ENCODE results near the gene ATPAF1.

The ATPAF1 gene

GRCh38 chr1:46615735-46616134, 52.4 kb downstream of the ATPAF1 start:
- DNase-seq (ENCODE audit: low read depth), result no peak

GRCh38 chr1:46615088-46615487, 53.1 kb downstream of the ATPAF1 start:
- no peak for DNase-seq (ENCODE audit: low read depth)

- no peak for DNase-seq (ENCODE audit: low read depth)
These were observed 53.6 kb downstream of the ATPAF1 start for GRCh38 chr1:46614604-46614984.

GRCh38 chr1:46613661-46614603, 54.2 kb downstream of the ATPAF1 start:
- no peak for DNase-seq (ENCODE audit: low read depth)

- DNase-seq (ENCODE audit: low read depth), result no peak
These were observed 55.1 kb downstream of the ATPAF1 start for GRCh38 chr1:46612937-46613660.

GRCh38 chr1:46611691-46612221, 56.4 kb downstream of the ATPAF1 start:
- no peak for DNase-seq (ENCODE audit: low read depth)

- no peak for DNase-seq (ENCODE audit: low read depth)
These were observed 60.6 kb downstream of the ATPAF1 start for GRCh38 chr1:46607345-46608130.

GRCh38 chr1:46606255-46606965, 61.8 kb downstream of the ATPAF1 start:
- no peak for DNase-seq (ENCODE audit: low read depth)

- DNase-seq (ENCODE audit: low read depth), result no peak
These were observed 62.9 kb downstream of the ATPAF1 start for GRCh38 chr1:46605232-46605631.

GRCh38 chr1:46603858-46604549, 64.2 kb downstream of the ATPAF1 start, which contains the start of gene MKNK1:
Gene MKNK1, minus strand, starts transcription at chr1:46604268. Its CDS starts 20,941 bp downstream, at chr1:46583327.
- DNase-seq (ENCODE audit: low read depth), result peak; percentile 97

GRCh38 chr1:46603481-46603857, 64.7 kb downstream of the ATPAF1 start:
- DNase-seq (ENCODE audit: low read depth), result no peak

- no peak for DNase-seq (ENCODE audit: low read depth)
These were observed 66.7 kb downstream of the ATPAF1 start for GRCh38 chr1:46601257-46602007.

- DNase-seq (ENCODE audit: low read depth), result no peak
These were observed 68.8 kb downstream of the ATPAF1 start for GRCh38 chr1:46599059-46599970.

- no peak for DNase-seq (ENCODE audit: low read depth)
These were observed 71.3 kb downstream of the ATPAF1 start for GRCh38 chr1:46596846-46597245.

GRCh38 chr1:46596036-46596435, 72.1 kb downstream of the ATPAF1 start:
- DNase-seq (ENCODE audit: low read depth), result no peak

- no peak for DNase-seq (ENCODE audit: low read depth)
These were observed 73.0 kb downstream of the ATPAF1 start for GRCh38 chr1:46595127-46595526.

- DNase-seq (ENCODE audit: low read depth), result no peak
These were observed 74.1 kb downstream of the ATPAF1 start for GRCh38 chr1:46594063-46594462.

GRCh38 chr1:46592823-46593222, 75.3 kb downstream of the ATPAF1 start:
- no peak for DNase-seq (ENCODE audit: low read depth)

- DNase-seq (ENCODE audit: low read depth), result no peak
These were observed 78.6 kb downstream of the ATPAF1 start for GRCh38 chr1:46589529-46589928.
